HCT116 (cell line): ENCODE results near the gene ARRDC3. TPM values are rescaled to one million over a fixed set of nuclear protein-coding genes. Genes with fewer than 3 reads are reported as not detected.

Source experiments
- ATAC-seq: fragments of 200-7000 bp; cut with Tn5 transposase; 2 replicates; pipeline ENCODE4 v1.9.1; 2020; ENCODE audit warnings: mild to moderate bottlenecking, moderate library complexity
- BruUV-seq: library from RNA; stranded (reverse); fragments of 400-500 nt; replicated peaks from 2 replicates; lab custom pipeline; 2021; lab: Mats Ljungman, UMichigan
- CTCF ChIA-PET: fragments of 300-600 bp; sonication (Branson Sonifier 250); formaldehyde crosslinking; loops from one replicate; lab custom pipeline; 2021; ENCODE audit warnings: antibody characterized with exemption; lab: Charles Lee
- POLR2A ChIA-PET: fragments of 300-600, 350-600 bp; sonication (Branson Sonifier 250); formaldehyde crosslinking; loops from one replicate; lab custom pipeline; 2021; ENCODE audit warnings: antibody characterized with exemption; lab: Charles Lee
- RAD21 ChIA-PET, 2 experiments: fragments of 300-600 bp; sonication (Branson Sonifier 250); formaldehyde crosslinking; loops; one replicate each; lab custom pipeline; 2023; ENCODE audit warnings: low total read pairs in 2 of 2; ENCODE audit not compliant: uncharacterized antibody in 2 of 2, unreplicated experiment in 2 of 2, low non-redundant PET in 1 of 2; lab: Charles Lee
- DNase-seq: peaks from one replicate; pipeline ENCODE4 v3.0.0-alpha.2; 2010; ENCODE audit warnings: low read depth, low spot score
- H2AFZ ChIP-seq: fragments of 200-600 bp; shearing (Covaris generic), sonication (generic); 2 replicates; pipeline ENCODE4 v1.6.1; 2017; ENCODE audit warnings: low read depth, mixed run types, mixed read lengths, antibody characterized with exemption, low read length; ENCODE audit not compliant: poor library complexity, severe bottlenecking
- H3K27ac ChIP-seq: 2 replicates; pipeline ENCODE4 v1.5.1; 2012; ENCODE audit warnings: low read depth, low read length
- H3K27me3 ChIP-seq: fragments of 200-600 bp; sonication (generic); 2 replicates; pipeline ENCODE4 v1.6.1; 2016; ENCODE audit warnings: mixed run types, low read length, mixed read lengths; ENCODE audit not compliant: insufficient read depth
- H3K36me3 ChIP-seq, 2 experiments: fragments of 200-500 bp in 1 of 2; fragments of 200-600 bp in 1 of 2; sonication (Bioruptor generic) in 1 of 2; sonication (generic) in 1 of 2; 2 replicates each; pipeline versions ENCODE4 v1.5.1 to v1.6.1; 2014 to 2016; ENCODE audit warnings: low read length in 2 of 2, inconsistent platforms in 1 of 2, mixed read lengths in 1 of 2, mixed run types in 1 of 2; ENCODE audit not compliant: insufficient read depth in 2 of 2, control insufficient read depth in 1 of 2
- H3K4me1 ChIP-seq, 2 experiments: fragments of 200-600 bp in 1 of 2; sonication (generic) in 1 of 2; 2 replicates each; pipeline versions ENCODE4 v1.5.1 to v1.6.1; 2012 to 2017; ENCODE audit warnings: low read length in 2 of 2, inconsistent platforms in 1 of 2, mild to moderate bottlenecking in 1 of 2, mixed read lengths in 1 of 2, mixed run types in 1 of 2, moderate library complexity in 1 of 2; ENCODE audit not compliant: insufficient read depth in 2 of 2, control insufficient read depth in 1 of 2
- H3K4me2 ChIP-seq: fragments of 200-600 bp; sonication (generic); 2 replicates; pipeline ENCODE4 v1.6.1; 2017; ENCODE audit warnings: mixed run types, low read length, mixed read lengths
- H3K4me3 ChIP-seq, 2 experiments: fragments of 200-600 bp in 1 of 2; sonication (generic) in 1 of 2; replicated peaks in 1 of 2; 2 replicates each; pipeline ENCODE4 v1.5.1; 2011 to 2016; ENCODE audit warnings: low read length in 2 of 2, control low read depth in 1 of 2, low read depth in 1 of 2, mild to moderate bottlenecking in 1 of 2, mixed read lengths in 1 of 2, mixed run types in 1 of 2
- H3K79me2 ChIP-seq: fragments of 200-600 bp; sonication (generic); 2 replicates; pipeline ENCODE4 v1.6.1; 2017; ENCODE audit warnings: mild to moderate bottlenecking, mixed run types, low read length, moderate library complexity, mixed read lengths; ENCODE audit not compliant: insufficient read depth
- H3K9ac ChIP-seq: fragments of 200-600 bp; sonication (generic); 2 replicates; pipeline ENCODE4 v1.6.1; 2016; ENCODE audit warnings: low read length, mixed read lengths
- H3K9me2 ChIP-seq: fragments of 200-600 bp; sonication (generic), shearing (Covaris generic); 2 replicates; pipeline ENCODE4 v1.6.1; 2017; ENCODE audit warnings: mixed run types, mild to moderate bottlenecking, moderate library complexity; ENCODE audit not compliant: insufficient read depth
- H3K9me3 ChIP-seq, 2 experiments: fragments of 200-500 bp in 1 of 2; fragments of 200-600 bp in 1 of 2; sonication (Bioruptor generic) in 1 of 2; sonication (generic) in 1 of 2; 2 replicates each; pipeline ENCODE4 v1.6.1; 2014 to 2017; ENCODE audit warnings: low read length in 2 of 2, mixed read lengths in 2 of 2, inconsistent platforms in 1 of 2, low read depth in 1 of 2, mild to moderate bottlenecking in 1 of 2, mixed run types in 1 of 2, moderate library complexity in 1 of 2; ENCODE audit not compliant: control insufficient read depth in 1 of 2, insufficient read depth in 1 of 2
- H4K20me1 ChIP-seq: fragments of 200-600 bp; sonication (generic), shearing (Covaris generic); 2 replicates; pipeline ENCODE4 v1.6.1; 2017; ENCODE audit warnings: mixed run types, mild to moderate bottlenecking, moderate library complexity; ENCODE audit not compliant: insufficient read depth
- CBX3 ChIP-seq: IDR thresholded peaks from 2 replicates; pipeline ENCODE4 v1.6.1; 2012; ENCODE audit warnings: low read depth
- CEBPB ChIP-seq: IDR thresholded peaks from 2 replicates; pipeline ENCODE4 v1.6.1; 2012; ENCODE audit warnings: low read depth
- ELF1 ChIP-seq: IDR thresholded peaks from 2 replicates; pipeline ENCODE4 v1.6.1; 2012; ENCODE audit warnings: low read depth, borderline replicate concordance
- EZH2 ChIP-seq: fragments of 200-600 bp; sonication (generic); IDR thresholded peaks from 2 replicates; pipeline ENCODE4 v1.6.1; 2017; ENCODE audit warnings: antibody characterized with exemption, mixed run types
- POLR2AphosphoS5 ChIP-seq: IDR thresholded peaks from 2 replicates; pipeline ENCODE4 v1.6.1; 2011; ENCODE audit warnings: mild to moderate bottlenecking, low read depth, low read length, moderate library complexity
- SRF ChIP-seq: IDR thresholded peaks from 2 replicates; pipeline ENCODE4 v1.6.1; 2012; ENCODE audit warnings: low read depth
- YY1 ChIP-seq: IDR thresholded peaks from 2 replicates; pipeline ENCODE4 v1.6.1; 2011; ENCODE audit warnings: low read length, low read depth, moderate library complexity, mild to moderate bottlenecking; ENCODE audit not compliant: insufficient replicate concordance; ENCODE audit errors: extremely low read depth
- ZFX ChIP-seq: fragments of 450-650 bp; IDR thresholded peaks from 2 replicates; pipeline ENCODE4 v1.6.1; 2017
- intact Hi-C: fragments of 100-400 bp; cut with micrococcal nuclease; formaldehyde crosslinking; loops from 2 replicates; pipeline ENCODE4 v1.10.0; 2022
- total RNA-seq: library from RNA; stranded (reverse); gene quantifications from one replicate; pipeline ENCODE4 v1.2.1, GENCODE V29; 2021; ENCODE audit not compliant: unreplicated experiment

ARRDC3 gene
- total RNA-seq, 1 experiment from 2014 or later, result 41.5 TPM

DNA sequence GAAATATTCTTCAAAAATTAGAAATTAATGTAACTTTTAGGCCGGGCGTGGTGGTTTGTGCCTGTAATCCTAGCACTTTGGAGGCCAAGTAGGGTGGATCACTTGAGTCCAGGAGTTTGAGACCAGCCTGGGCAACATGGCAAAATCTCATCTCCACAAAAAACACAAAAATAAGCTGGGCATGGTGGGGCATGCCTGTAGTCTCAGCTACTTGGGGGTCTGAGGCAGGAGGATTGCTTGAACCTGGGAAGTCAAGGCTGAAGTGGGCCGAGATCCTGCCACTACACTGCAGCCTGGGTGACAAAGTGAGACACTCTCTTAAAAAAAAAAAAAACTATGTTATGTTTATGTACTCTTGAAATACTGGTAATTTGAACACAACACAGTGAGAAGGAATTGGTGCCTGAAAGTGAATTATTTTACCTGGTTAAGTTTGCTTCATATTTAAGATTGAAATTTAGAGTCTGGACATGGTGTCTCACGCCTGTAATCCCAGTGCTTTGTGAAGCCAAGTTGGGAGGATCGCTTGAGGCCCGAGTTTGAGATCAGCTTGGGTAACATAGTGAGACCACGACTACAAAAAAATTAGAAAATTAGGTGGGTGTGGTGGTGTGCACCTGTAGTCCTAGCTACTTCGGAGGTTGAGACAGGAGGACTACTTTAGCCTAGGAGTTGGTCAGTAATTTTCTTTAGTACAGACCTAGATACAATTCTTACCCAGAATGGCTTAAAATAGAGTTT lies 15.0 kb downstream of the ARRDC3 start:
- no peaks in the 10 kb centered on the region for H4K20me1 ChIP-seq
- no peak overlapping the region for H3K4me2 ChIP-seq
- no peak for DNase-seq
- CTCF ChIA-PET, result no interaction called here
- H2AFZ ChIP-seq, result no peak overlapping the region
- H3K9me2 ChIP-seq, result no peaks in the 10 kb centered on the region
- TF ChIP-seq ZFX (no peak), POLR2AphosphoS5 (peak; percentile 62), ELF1 (no peak), CEBPB (no peak), SRF (no peak), EZH2 (no peak)
- H3K9me3 ChIP-seq, result no peaks in the 10 kb centered on the region
- no peaks in the 10 kb centered on the region for H3K4me1 ChIP-seq
- H3K27me3 ChIP-seq, result no peaks in the 10 kb centered on the region
- peaks cover 41 to 49% of the 10 kb centered on the region in 2 experiments for H3K36me3 ChIP-seq
- ATAC-seq, result no peak
- intact Hi-C loops, result no loop called here
- H3K9ac ChIP-seq, result no peak overlapping the region
- POLR2A ChIA-PET, result interaction anchor here (1.3 to 2.0 kb wide), 3 partner anchors 13 to 71 kb away, joined by 4 to 7 read pairs (median 6); partner anchors contain the start of gene ARRDC3
- RAD21 ChIA-PET, result no interaction called here
- no peak overlapping the region for H3K27ac ChIP-seq
- no peak overlapping the region for H3K4me3 ChIP-seq
- BruUV-seq, result no TSS peak
- peaks cover 35% of the 10 kb centered on the region for H3K79me2 ChIP-seq

DNA sequence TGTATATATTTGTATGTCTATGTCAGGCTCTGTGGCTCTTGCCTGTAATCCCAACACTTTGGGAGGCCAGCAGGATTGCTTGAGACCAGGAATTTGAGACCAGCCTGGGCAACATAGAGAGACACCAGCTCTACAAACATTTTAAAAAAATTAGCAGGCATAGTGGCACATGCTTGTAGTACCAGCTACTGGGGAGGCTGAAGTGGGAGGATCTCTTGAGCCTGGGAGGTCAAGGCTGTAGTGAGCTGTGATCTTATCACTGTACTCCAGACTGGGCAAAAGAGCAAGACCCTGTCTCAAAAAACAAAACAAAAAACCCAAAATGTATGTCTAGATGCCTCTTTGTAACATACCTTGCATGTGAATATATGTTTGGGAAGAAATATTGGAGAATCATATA lies 15.8 kb downstream of the ARRDC3 start:
- H3K9me2 ChIP-seq, result no peaks in the 10 kb centered on the region
- H3K9ac ChIP-seq, result no peak overlapping the region
- no TSS peak for BruUV-seq
- no peaks in the 10 kb centered on the region for H3K27me3 ChIP-seq
- H3K79me2 ChIP-seq, result peaks cover 27% of the 10 kb centered on the region
- H3K4me1 ChIP-seq, result no peaks in the 10 kb centered on the region
- ChIA-PET CTCF (no interaction called here), POLR2A (interaction anchor here (0.7 to 2.0 kb wide), 5 partner anchors 7 to 71 kb away, joined by 3 to 7 read pairs (median 4); partner anchors contain the start of gene ARRDC3), RAD21 (no interaction called here)
- no peak overlapping the region for H3K27ac ChIP-seq
- H2AFZ ChIP-seq, result no peak overlapping the region
- no peak overlapping the region for H3K4me2 ChIP-seq
- intact Hi-C loops, result no loop called here
- H3K4me3 ChIP-seq, result no peak overlapping the region
- DNase-seq, result no peak
- no peaks in the 10 kb centered on the region for H4K20me1 ChIP-seq
- peaks cover 34 to 43% of the 10 kb centered on the region in 2 experiments for H3K36me3 ChIP-seq
- TF ChIP-seq YY1 (no peak), CBX3 (peak; percentile 14; the same call in 1 of the 2 replicates), EZH2 (no peak)
- peak; percentile 32; the same call in 1 of the 2 replicates for ATAC-seq
- H3K9me3 ChIP-seq, result no peaks in the 10 kb centered on the region
